Endothelial cell of umbilical vein (primary cell): ENCODE measurements around the gene LRRC8D. TPM values are rescaled to one million over a fixed set of nuclear protein-coding genes. Genes with fewer than 3 reads are reported as not detected.
A peak's percentile ranks its signal among the peaks of the same experiment; 100 is the strongest.

Experiments used
- BruUV-seq: library from RNA; stranded (reverse); fragments of 400-500 nt; replicated peaks from 2 replicates; lab custom pipeline; 2021; lab: Mats Ljungman, UMichigan
- CTCF ChIA-PET: fragments of 300-600, 350-600 bp; sonication (Branson Sonifier 250); formaldehyde crosslinking; loops from one replicate; lab custom pipeline; 2021; ENCODE audit warnings: antibody characterized with exemption, inconsistent platforms; lab: Charles Lee
- POLR2A ChIA-PET: fragments of 300-600, 350-600 bp; sonication (Branson Sonifier 250); formaldehyde crosslinking; loops from one replicate; lab custom pipeline; 2021; ENCODE audit warnings: antibody characterized with exemption, inconsistent platforms; lab: Charles Lee
- DNase-seq: peaks from one replicate; pipeline ENCODE4 v3.0.0-alpha.2; 2011; ENCODE audit warnings: low read depth, low spot score
- FAIRE-seq: peaks from 2 replicates; lab custom pipeline; 2011; peaks lifted over from hg19 to GRCh38; lab: Jason Lieb, UNC
- H2AFZ ChIP-seq: 2 replicates; pipeline ENCODE4 v1.6.0; 2012; ENCODE audit warnings: low read depth, low read length, control low read depth, inconsistent platforms
- H3K27ac ChIP-seq: 2 replicates; pipeline ENCODE4 v1.5.1; 2011; ENCODE audit warnings: low read depth, mild to moderate bottlenecking, control low read depth, low read length, moderate library complexity; ENCODE audit not compliant: insufficient read depth
- H3K27me3 ChIP-seq, 2 experiments: 2 replicates each; pipeline versions ENCODE4 v1.6.0 to v1.6.1; 2011; ENCODE audit warnings: low read length in 2 of 2, mixed read lengths in 1 of 2; ENCODE audit not compliant: control insufficient read depth in 2 of 2, insufficient read depth in 2 of 2
- H3K36me3 ChIP-seq, 2 experiments: 2 replicates in 1 of 2; 3 replicates in 1 of 2; pipeline ENCODE4 v1.5.1; 2011; ENCODE audit warnings: low read length in 2 of 2, mild to moderate bottlenecking in 1 of 2, moderate library complexity in 1 of 2; ENCODE audit not compliant: control insufficient read depth in 2 of 2, insufficient read depth in 2 of 2; ENCODE audit errors: extremely low read depth in 1 of 2
- H3K4me1 ChIP-seq: 3 replicates; pipeline ENCODE4 v1.5.1; 2011; ENCODE audit warnings: mild to moderate bottlenecking, low read length; ENCODE audit not compliant: control insufficient read depth, insufficient read depth; ENCODE audit errors: extremely low read depth
- H3K4me2 ChIP-seq: 2 replicates; pipeline ENCODE4 v1.6.1; 2011; ENCODE audit warnings: low read length, control low read depth, mixed read lengths; ENCODE audit not compliant: insufficient read depth
- H3K4me3 ChIP-seq, 3 experiments: fragments of 200-600 bp in 1 of 3; sonication (generic), shearing (Covaris generic) in 1 of 3; replicated peaks in 1 of 3; 2 replicates each; pipeline ENCODE4 v1.5.1; 2011 to 2016; ENCODE audit warnings: control low read depth in 3 of 3, low read length in 3 of 3, mild to moderate bottlenecking in 2 of 3, inconsistent platforms in 1 of 3, low read depth in 1 of 3, moderate library complexity in 1 of 3; ENCODE audit not compliant: insufficient read depth in 1 of 3
- H3K79me2 ChIP-seq: 2 replicates; pipeline ENCODE4 v1.6.0; 2012; ENCODE audit warnings: low read length, inconsistent platforms; ENCODE audit not compliant: control insufficient read depth, insufficient read depth
- H3K9ac ChIP-seq: replicated peaks from 2 replicates; pipeline ENCODE3; 2011; ENCODE audit warnings: low read length, control low read depth; ENCODE audit not compliant: insufficient read depth; ENCODE audit errors: extremely low read depth
- H3K9me1 ChIP-seq: replicated peaks from 3 replicates; pipeline ENCODE4 v1.6.0; 2011; ENCODE audit warnings: mild to moderate bottlenecking, low read length; ENCODE audit not compliant: control insufficient read depth, insufficient read depth; ENCODE audit errors: extremely low read depth
- H3K9me3 ChIP-seq: replicated peaks from 2 replicates; pipeline ENCODE4 v1.5.1; 2012; ENCODE audit warnings: low read length, inconsistent platforms; ENCODE audit not compliant: control insufficient read depth, insufficient read depth
- H4K20me1 ChIP-seq: replicated peaks from 2 replicates; pipeline ENCODE3; 2011; ENCODE audit warnings: mild to moderate bottlenecking, low read length; ENCODE audit not compliant: control insufficient read depth, insufficient read depth; ENCODE audit errors: extremely low read depth
- EZH2 ChIP-seq: IDR thresholded peaks from 2 replicates; pipeline ENCODE4 v1.6.1; 2012; ENCODE audit warnings: borderline replicate concordance, low read depth, mild to moderate bottlenecking, moderate library complexity, low read length, inconsistent platforms; ENCODE audit not compliant: severe bottlenecking
- FOS ChIP-seq: IDR thresholded peaks from 2 replicates; pipeline ENCODE4 v1.6.1; 2011; ENCODE audit warnings: mild to moderate bottlenecking, low read length, moderate library complexity, borderline replicate concordance; ENCODE audit not compliant: insufficient read depth
- GATA2 ChIP-seq: IDR thresholded peaks from 2 replicates; pipeline ENCODE4 v1.7.0; 2011; ENCODE audit warnings: low read depth, mild to moderate bottlenecking, moderate library complexity, mixed read lengths, low read length; ENCODE audit not compliant: insufficient read length, insufficient read depth
- JUN ChIP-seq: IDR thresholded peaks from 2 replicates; pipeline ENCODE4 v1.6.1; 2011; ENCODE audit warnings: borderline replicate concordance, low read depth; ENCODE audit not compliant: insufficient read length, insufficient read depth
- MAX ChIP-seq: IDR thresholded peaks from 2 replicates; pipeline ENCODE4 v1.6.1; 2011; ENCODE audit not compliant: insufficient read depth, insufficient read length
- MYC ChIP-seq: IDR thresholded peaks from one replicate; pipeline ENCODE4 v1.6.1; 2011; ENCODE audit warnings: mild to moderate bottlenecking, low read depth, low read length
- POLR2A ChIP-seq: IDR thresholded peaks from 2 replicates; pipeline ENCODE4 v1.6.1; 2012; ENCODE audit warnings: low read depth, mild to moderate bottlenecking, control low read depth, low read length
- POLR2AphosphoS5 ChIP-seq: IDR thresholded peaks from 2 replicates; pipeline ENCODE4 v1.6.1; 2012; ENCODE audit warnings: low read depth, mild to moderate bottlenecking, control low read depth, low read length, moderate library complexity; ENCODE audit not compliant: insufficient read depth
- dilution Hi-C: fragments of 300-500 bp; cut with MboI; formaldehyde crosslinking; loops from one replicate; pipeline ENCODE4 v1.15.0; 2019; ENCODE audit warnings: low sequenced_read_pairs; ENCODE audit not compliant: extremely low pct_ligation_motif_present
- intact Hi-C: fragments of 100-400 bp; cut with micrococcal nuclease; formaldehyde crosslinking; loops from one replicate; pipeline ENCODE4 v1.10.0; 2022
- polyA plus RNA-seq, 4 experiments: library from polyadenylated mRNA; depleted of rRNA in 3 of 4; stranded (reverse) in 3 of 4; unstranded in 1 of 4; fragments of >200 nt; gene quantifications; 2 replicates each; pipeline versions ENCODE4 v1.2.1 to v1.2.3, GENCODE V29; 2011 to 2012; ENCODE audit warnings: missing spikeins in 1 of 4
- total RNA-seq: library from RNA; stranded (reverse); gene quantifications from 2 replicates; pipeline ENCODE4 v1.2.3, GENCODE V29; 2021
- TF ChIP-seq, protein P1 (sequence below), 2 donors: IDR thresholded peaks; 1 replicate in 1 of 2; 2 replicates in 1 of 2; pipeline ENCODE4 v1.5.1; 2011; ENCODE audit warnings: low read length in 2 of 2, mild to moderate bottlenecking in 2 of 2, moderate library complexity in 2 of 2, control low read depth in 1 of 2, inconsistent platforms in 1 of 2, low read depth in 1 of 2; ENCODE audit not compliant: insufficient read depth in 1 of 2; ENCODE audit errors: extremely low read depth in 1 of 2

The LRRC8D gene
- total and polyA plus RNA-seq, 2 donors (not counting 3 experiments of a cell fraction or from before 2014, with no cell fraction given) = 31.9 to 37.7 TPM

DNA sequence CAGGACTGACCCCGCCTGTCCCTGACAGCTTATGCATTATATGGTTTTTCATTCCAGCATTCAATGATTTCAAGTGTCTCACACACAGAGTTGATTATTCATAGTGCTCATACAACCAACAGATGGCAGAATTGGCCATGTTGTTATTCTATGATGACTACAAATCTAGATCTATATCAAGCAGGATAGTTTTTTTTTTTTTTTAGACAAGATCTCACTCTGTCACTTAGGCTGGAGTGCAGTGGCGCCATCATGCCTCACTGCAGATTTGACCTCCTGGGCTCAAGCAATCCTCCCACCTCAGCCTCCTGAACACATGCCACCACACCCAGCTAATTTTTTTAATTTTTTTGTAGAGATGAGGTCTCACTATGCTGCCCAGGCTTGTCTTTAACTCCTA lies 40.1 kb upstream of the LRRC8D start:
- H3K4me2 ChIP-seq = no peak overlapping the region
- BruUV-seq = no TSS peak
- FAIRE-seq = peak; percentile 77
- no peaks in the 10 kb centered on the region for H3K36me3 ChIP-seq
- H4K20me1 ChIP-seq = no peaks in the 10 kb centered on the region
- DNase-seq = peak; percentile 61
- no peak overlapping the region for H2AFZ ChIP-seq
- dilution Hi-C loops = no loop called here
- ChIA-PET POLR2A (interaction anchor here (0.6 to 0.7 kb wide), 2 partner anchors 42 to 208 kb away, joined by 3 to 4 read pairs; no protein-coding TSS in a partner anchor), CTCF (interaction anchor here (0.6 to 4.9 kb wide), 33 partner anchors 8 to 334 kb away, joined by 3 to 32 read pairs (median 4); partner anchors contain the start of gene LRRC8C)
- no peaks in the 10 kb centered on the region for H3K4me1 ChIP-seq
- TF ChIP-seq FOS (no peak), MYC (no peak), POLR2A (no peak), MAX (no peak), EZH2 (no peak), JUN (no peak), GATA2 (peak; percentile 67), POLR2AphosphoS5 (no peak)
- TF ChIP-seq, protein P1, sequence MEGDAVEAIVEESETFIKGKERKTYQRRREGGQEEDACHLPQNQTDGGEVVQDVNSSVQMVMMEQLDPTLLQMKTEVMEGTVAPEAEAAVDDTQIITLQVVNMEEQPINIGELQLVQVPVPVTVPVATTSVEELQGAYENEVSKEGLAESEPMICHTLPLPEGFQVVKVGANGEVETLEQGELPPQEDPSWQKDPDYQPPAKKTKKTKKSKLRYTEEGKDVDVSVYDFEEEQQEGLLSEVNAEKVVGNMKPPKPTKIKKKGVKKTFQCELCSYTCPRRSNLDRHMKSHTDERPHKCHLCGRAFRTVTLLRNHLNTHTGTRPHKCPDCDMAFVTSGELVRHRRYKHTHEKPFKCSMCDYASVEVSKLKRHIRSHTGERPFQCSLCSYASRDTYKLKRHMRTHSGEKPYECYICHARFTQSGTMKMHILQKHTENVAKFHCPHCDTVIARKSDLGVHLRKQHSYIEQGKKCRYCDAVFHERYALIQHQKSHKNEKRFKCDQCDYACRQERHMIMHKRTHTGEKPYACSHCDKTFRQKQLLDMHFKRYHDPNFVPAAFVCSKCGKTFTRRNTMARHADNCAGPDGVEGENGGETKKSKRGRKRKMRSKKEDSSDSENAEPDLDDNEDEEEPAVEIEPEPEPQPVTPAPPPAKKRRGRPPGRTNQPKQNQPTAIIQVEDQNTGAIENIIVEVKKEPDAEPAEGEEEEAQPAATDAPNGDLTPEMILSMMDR (IDR thresholded peaks at IDR 0.05; ENCODE audit: extremely low read depth in 1 of 2, insufficient read depth in 1 of 2, low read depth in 1 of 2, low read length in 2 of 2) = peak; percentile 18 to 23
- no peak overlapping the region for H3K4me3 ChIP-seq
- H3K27me3 ChIP-seq = peaks cover 0 to 5% of the 10 kb centered on the region in 2 experiments
- H3K79me2 ChIP-seq = no peaks in the 10 kb centered on the region
- H3K9ac ChIP-seq = no peak overlapping the region
- intact Hi-C loops = loop anchor here (1.0 kb wide), 2 partner anchors 173 to 207 kb away; no protein-coding TSS in a partner anchor
- H3K9me3 ChIP-seq = no peaks in the 10 kb centered on the region
- H3K27ac ChIP-seq = no peak overlapping the region
- H3K9me1 ChIP-seq = no peaks in the 10 kb centered on the region
